CD14-positive monocyte (primary cell): ENCODE data around the gene ZNF135. TPM values are rescaled to one million over a fixed set of nuclear protein-coding genes. Genes with fewer than 3 reads are reported as not detected.

Experiments
- DNase-seq, 3 donors: peaks; one replicate each; pipeline ENCODE4 v3.0.0-alpha.2; 2011 to 2022
- H2AFZ ChIP-seq: 2 replicates; pipeline ENCODE4 v1.6.0; 2012; ENCODE audit warnings: mild to moderate bottlenecking, low read depth, low read length, inconsistent platforms; ENCODE audit not compliant: insufficient read depth, poor library complexity, severe bottlenecking
- H3K27ac ChIP-seq, 2 donors: 1 replicate in 1 of 2; 2 replicates in 1 of 2; pipeline ENCODE4 v1.5.1; 2012 to 2013; ENCODE audit warnings: low read length in 2 of 2, control low read depth in 1 of 2, inconsistent platforms in 1 of 2, low read depth in 1 of 2, mild to moderate bottlenecking in 1 of 2
- H3K27me3 ChIP-seq, 2 donors: one replicate each; pipeline versions ENCODE4 v1.6.0 to v1.6.1; 2011 to 2013; ENCODE audit warnings: low read length in 2 of 2; ENCODE audit not compliant: control insufficient read depth in 2 of 2, insufficient read depth in 2 of 2
- H3K36me3 ChIP-seq, 2 donors: replicated peaks in 1 of 2; 1 replicate in 1 of 2; 2 replicates in 1 of 2; pipeline versions ENCODE4 v1.5.1 to v1.6.1; 2012 to 2013; ENCODE audit warnings: low read length in 2 of 2, control low read depth in 1 of 2, inconsistent platforms in 1 of 2, mild to moderate bottlenecking in 1 of 2; ENCODE audit not compliant: insufficient read depth in 2 of 2, control insufficient read depth in 1 of 2
- H3K4me1 ChIP-seq, 2 donors: 1 replicate in 1 of 2; 2 replicates in 1 of 2; pipeline versions ENCODE4 v1.5.1 to v1.6.1; 2012 to 2013; ENCODE audit warnings: low read length in 2 of 2, control low read depth in 1 of 2, inconsistent platforms in 1 of 2, mild to moderate bottlenecking in 1 of 2, moderate library complexity in 1 of 2; ENCODE audit not compliant: insufficient read depth in 2 of 2, control insufficient read depth in 1 of 2
- H3K4me2 ChIP-seq: replicated peaks from 2 replicates; pipeline ENCODE3; 2012; ENCODE audit warnings: low read length, moderate library complexity, mild to moderate bottlenecking; ENCODE audit not compliant: poor library complexity, severe bottlenecking; ENCODE audit errors: extremely low read depth
- H3K4me3 ChIP-seq, 3 experiments: fragments of 200-600 bp in 1 of 3; sonication (generic) in 1 of 3; replicated peaks in 1 of 3; 1 replicate in 2 of 3; 2 replicates in 1 of 3; pipeline ENCODE4 v1.5.1; 2011 to 2013; ENCODE audit warnings: low read length in 3 of 3, mild to moderate bottlenecking in 3 of 3, control low read depth in 2 of 3, low read depth in 2 of 3, inconsistent platforms in 1 of 3, moderate library complexity in 1 of 3
- H3K79me2 ChIP-seq: 2 replicates; pipeline ENCODE4 v1.6.0; 2012; ENCODE audit warnings: mild to moderate bottlenecking, control low read depth, inconsistent platforms, low read length, moderate library complexity; ENCODE audit not compliant: insufficient read depth
- H3K9ac ChIP-seq: 2 replicates; pipeline ENCODE4 v1.6.0; 2017; ENCODE audit warnings: low read length, mild to moderate bottlenecking; ENCODE audit not compliant: insufficient read depth, poor library complexity, severe bottlenecking
- H3K9me3 ChIP-seq, 2 donors: replicated peaks in 1 of 2; 1 replicate in 1 of 2; 2 replicates in 1 of 2; pipeline versions ENCODE4 v1.5.1 to v1.6.1; 2012 to 2013; ENCODE audit warnings: low read length in 2 of 2, control low read depth in 1 of 2; ENCODE audit not compliant: control insufficient read depth in 1 of 2, insufficient read depth in 1 of 2
- H4K20me1 ChIP-seq: 2 replicates; pipeline ENCODE4 v1.6.0; 2012; ENCODE audit warnings: mild to moderate bottlenecking, low read length, control low read depth, moderate library complexity; ENCODE audit not compliant: insufficient read depth
- H3K27ac Mint-ChIP-seq, 7 donors: one replicate each; pipeline ENCODE4 v1.8.0; 2020; ENCODE audit warnings: mild to moderate bottlenecking in 7 of 7, mixed read lengths in 7 of 7, moderate library complexity in 6 of 7, inconsistent platforms in 2 of 7
- H3K27me3 Mint-ChIP-seq, 3 donors: one replicate each; pipeline ENCODE4 v1.8.0; 2021 to 2022; ENCODE audit warnings: low read depth in 3 of 3, mild to moderate bottlenecking in 3 of 3, mixed read lengths in 3 of 3, moderate library complexity in 3 of 3, inconsistent platforms in 1 of 3
- H3K36me3 Mint-ChIP-seq, 2 donors: one replicate each; pipeline ENCODE4 v1.8.0; 2020; ENCODE audit warnings: mixed read lengths in 2 of 2, inconsistent platforms in 1 of 2, mild to moderate bottlenecking in 1 of 2
- H3K4me1 Mint-ChIP-seq: one replicate; pipeline ENCODE4 v1.8.0; 2020; ENCODE audit warnings: mild to moderate bottlenecking, mixed read lengths
- H3K4me3 Mint-ChIP-seq, 2 donors: one replicate each; pipeline ENCODE4 v1.8.0; 2020; ENCODE audit warnings: mild to moderate bottlenecking in 2 of 2, mixed read lengths in 2 of 2, moderate library complexity in 1 of 2
- H3K9me3 Mint-ChIP-seq, 7 donors: one replicate each; pipeline ENCODE4 v1.8.0; 2020 to 2022; ENCODE audit warnings: mixed read lengths in 7 of 7, mild to moderate bottlenecking in 6 of 7, moderate library complexity in 6 of 7, inconsistent platforms in 2 of 7
- WGBS: methylation state at CpG from one replicate; pipeline ENCODE4 v1.1.5; 2013; ENCODE audit warnings: missing lambda C conversion rate; ENCODE audit not compliant: insufficient coverage; 5-methylcytosine and 5-hydroxymethylcytosine counted together
- intact Hi-C, 2 donors: fragments of 100-400 bp; cut with micrococcal nuclease; formaldehyde crosslinking; loops; one replicate each; pipeline versions ENCODE4 v1.15.0 to v1.15.1; 2023
- polyA plus RNA-seq, 3 donors: library from polyadenylated mRNA; depleted of rRNA in 1 of 3; unstranded in 2 of 3; stranded (reverse) in 1 of 3; fragments of 300-500 nt in 2 of 3; fragments of >200 nt in 1 of 3; fragmentation: Illumina TruSeq in 2 of 3; gene quantifications; 1 replicate in 2 of 3; 2 replicates in 1 of 3; pipeline ENCODE4 v1.2.3, GENCODE V29; 2012 to 2021
- TF ChIP-seq, protein P1 (sequence below): fragments of 200-600 bp; IDR thresholded peaks from one replicate; pipeline ENCODE4 v1.8.0; 2022; ENCODE audit warnings: antibody characterized with exemption, mild to moderate bottlenecking

The ZNF135 gene
- polyA plus RNA-seq, 3 donors, result 0.32 to 0.37 TPM; not detected in 1

DNA sequence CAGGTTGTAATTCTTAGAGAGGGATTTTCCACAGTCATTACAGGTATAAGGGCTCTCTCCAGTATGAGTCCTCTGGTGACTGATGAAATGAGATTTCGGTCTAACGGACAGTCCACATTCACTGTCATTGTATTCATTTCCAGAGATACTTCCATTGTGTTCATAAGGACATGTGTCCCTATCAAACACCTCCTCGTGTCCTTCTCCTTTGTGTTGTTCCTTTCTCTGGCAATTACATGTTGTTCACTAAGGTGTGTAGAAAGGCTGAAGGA lies 49.4 kb downstream of the ZNF135 start:
- H3K4me1 Mint-ChIP-seq, result no peaks in the 10 kb centered on the region
- Histone ChIP-seq H2AFZ (no peak overlapping the region), H3K4me1 (no peaks in the 10 kb centered on the region), H3K27me3 (no peaks in the 10 kb centered on the region), H3K27ac (no peak overlapping the region), H4K20me1 (no peaks in the 10 kb centered on the region), H3K4me3 (no peak overlapping the region), H3K9me3 (peaks cover 86 to 96% of the 10 kb centered on the region in 2 donors), H3K4me2 (no peak overlapping the region), H3K79me2 (no peaks in the 10 kb centered on the region), H3K9ac (no peak overlapping the region), H3K36me3 (no peaks in the 10 kb centered on the region)
- intact Hi-C loops, result no loop called here
- no peak overlapping the region for H3K4me3 Mint-ChIP-seq
- H3K9me3 Mint-ChIP-seq, result peaks cover 39 to 96% (median 92%) of the 10 kb centered on the region in 7 donors
- TF ChIP-seq, protein P1, sequence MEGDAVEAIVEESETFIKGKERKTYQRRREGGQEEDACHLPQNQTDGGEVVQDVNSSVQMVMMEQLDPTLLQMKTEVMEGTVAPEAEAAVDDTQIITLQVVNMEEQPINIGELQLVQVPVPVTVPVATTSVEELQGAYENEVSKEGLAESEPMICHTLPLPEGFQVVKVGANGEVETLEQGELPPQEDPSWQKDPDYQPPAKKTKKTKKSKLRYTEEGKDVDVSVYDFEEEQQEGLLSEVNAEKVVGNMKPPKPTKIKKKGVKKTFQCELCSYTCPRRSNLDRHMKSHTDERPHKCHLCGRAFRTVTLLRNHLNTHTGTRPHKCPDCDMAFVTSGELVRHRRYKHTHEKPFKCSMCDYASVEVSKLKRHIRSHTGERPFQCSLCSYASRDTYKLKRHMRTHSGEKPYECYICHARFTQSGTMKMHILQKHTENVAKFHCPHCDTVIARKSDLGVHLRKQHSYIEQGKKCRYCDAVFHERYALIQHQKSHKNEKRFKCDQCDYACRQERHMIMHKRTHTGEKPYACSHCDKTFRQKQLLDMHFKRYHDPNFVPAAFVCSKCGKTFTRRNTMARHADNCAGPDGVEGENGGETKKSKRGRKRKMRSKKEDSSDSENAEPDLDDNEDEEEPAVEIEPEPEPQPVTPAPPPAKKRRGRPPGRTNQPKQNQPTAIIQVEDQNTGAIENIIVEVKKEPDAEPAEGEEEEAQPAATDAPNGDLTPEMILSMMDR, result no peak
- peaks cover 0 to 1% (median 0%) of the 10 kb centered on the region in 3 donors for H3K27me3 Mint-ChIP-seq
- WGBS, result 100% methylated on average over 2 of the region's 3 CpGs
- H3K36me3 Mint-ChIP-seq, result no peaks in the 10 kb centered on the region
- no peak overlapping the region for H3K27ac Mint-ChIP-seq
- no peak for DNase-seq

DNA sequence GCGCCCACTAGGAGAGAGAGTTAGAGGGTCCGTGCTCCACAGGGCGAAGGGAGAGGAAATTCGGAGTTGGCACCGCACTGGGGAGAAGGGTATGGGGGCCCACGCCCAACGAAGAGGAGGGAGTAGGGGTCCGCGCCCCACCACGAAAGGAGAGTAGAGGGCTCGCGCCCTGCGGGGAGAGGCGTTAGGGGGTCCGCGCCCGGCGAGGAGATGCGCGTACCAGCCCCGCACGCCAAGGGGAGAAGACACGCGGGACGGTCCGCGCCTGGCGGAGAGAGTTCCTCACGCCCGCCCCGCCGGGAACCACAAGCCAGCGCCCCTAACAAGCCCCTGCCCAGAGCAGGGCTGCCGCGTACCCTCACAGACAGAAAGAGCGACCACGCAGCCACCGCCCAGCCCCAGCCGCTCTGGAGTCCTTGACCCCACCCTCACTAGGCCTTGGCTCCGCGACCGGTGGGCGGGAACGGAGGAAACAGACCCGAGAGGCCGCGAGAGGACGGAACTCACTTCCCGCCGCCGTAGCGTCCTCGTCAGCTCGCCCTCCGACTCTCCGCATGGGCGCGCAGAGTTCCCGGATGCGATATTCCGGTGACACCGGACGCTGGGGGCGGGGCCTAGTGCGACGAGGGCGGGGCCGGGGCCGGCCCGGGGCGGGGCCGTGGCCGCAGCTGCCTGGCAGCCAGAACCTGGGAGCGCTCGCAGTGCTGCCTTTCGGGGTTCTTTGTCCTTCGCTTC lies 58.9 kb downstream of the ZNF135 start:
- Mint-ChIP-seq H3K27me3 (peaks cover 1 to 7% (median 5%) of the 10 kb centered on the region in 3 donors), H3K27ac (no peak overlapping the region), H3K36me3 (no peaks in the 10 kb centered on the region), H3K4me3 (no peak overlapping the region), H3K9me3 (peaks cover 55 to 93% (median 89%) of the 10 kb centered on the region in 7 donors), H3K4me1 (no peaks in the 10 kb centered on the region)
- H3K9me3 ChIP-seq, result peaks cover 80 to 97% of the 10 kb centered on the region in 2 donors
- WGBS, result 9% methylated on average over 75 of the region's 77 CpGs
- H4K20me1 ChIP-seq, result no peaks in the 10 kb centered on the region
- no peak overlapping the region for H2AFZ ChIP-seq
- no peak for DNase-seq
- intact Hi-C loops, result no loop called here
- no peaks in the 10 kb centered on the region for H3K27me3 ChIP-seq
- H3K27ac ChIP-seq, result no peak overlapping the region
- H3K79me2 ChIP-seq, result no peaks in the 10 kb centered on the region
- TF ChIP-seq, protein P1, result no peak
- peak overlapping the region in 1 of 3 experiments; percentile 41 for H3K4me3 ChIP-seq
- H3K4me1 ChIP-seq, result no peaks in the 10 kb centered on the region
- no peaks in the 10 kb centered on the region for H3K36me3 ChIP-seq
- no peak overlapping the region for H3K4me2 ChIP-seq
- no peak overlapping the region for H3K9ac ChIP-seq
